Measurements from ENCODE around the gene MYO9A.

DNA sequence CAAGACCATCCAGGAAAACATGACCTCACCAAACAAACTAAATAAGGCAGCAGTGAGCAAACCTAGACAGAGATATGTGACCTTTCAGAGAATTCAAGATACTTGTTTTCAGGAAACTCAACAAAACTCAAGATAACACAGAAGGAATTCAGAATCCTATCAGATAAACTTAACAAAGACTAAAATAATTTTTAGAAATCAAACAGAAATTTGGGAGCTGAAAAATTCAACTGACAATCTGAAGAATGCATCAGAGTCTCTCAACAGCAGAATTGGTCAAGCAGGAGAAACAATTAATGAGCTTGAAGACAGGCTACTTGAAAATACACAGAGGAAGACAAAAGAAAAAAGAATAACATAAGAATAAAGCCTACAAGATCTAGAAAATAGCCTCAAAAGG lies 55.6 kb downstream of the MYO9A start:
- TF ChIP-seq, protein P1, sequence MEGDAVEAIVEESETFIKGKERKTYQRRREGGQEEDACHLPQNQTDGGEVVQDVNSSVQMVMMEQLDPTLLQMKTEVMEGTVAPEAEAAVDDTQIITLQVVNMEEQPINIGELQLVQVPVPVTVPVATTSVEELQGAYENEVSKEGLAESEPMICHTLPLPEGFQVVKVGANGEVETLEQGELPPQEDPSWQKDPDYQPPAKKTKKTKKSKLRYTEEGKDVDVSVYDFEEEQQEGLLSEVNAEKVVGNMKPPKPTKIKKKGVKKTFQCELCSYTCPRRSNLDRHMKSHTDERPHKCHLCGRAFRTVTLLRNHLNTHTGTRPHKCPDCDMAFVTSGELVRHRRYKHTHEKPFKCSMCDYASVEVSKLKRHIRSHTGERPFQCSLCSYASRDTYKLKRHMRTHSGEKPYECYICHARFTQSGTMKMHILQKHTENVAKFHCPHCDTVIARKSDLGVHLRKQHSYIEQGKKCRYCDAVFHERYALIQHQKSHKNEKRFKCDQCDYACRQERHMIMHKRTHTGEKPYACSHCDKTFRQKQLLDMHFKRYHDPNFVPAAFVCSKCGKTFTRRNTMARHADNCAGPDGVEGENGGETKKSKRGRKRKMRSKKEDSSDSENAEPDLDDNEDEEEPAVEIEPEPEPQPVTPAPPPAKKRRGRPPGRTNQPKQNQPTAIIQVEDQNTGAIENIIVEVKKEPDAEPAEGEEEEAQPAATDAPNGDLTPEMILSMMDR (IDR thresholded peaks at IDR 0.05): no peak
- TF ChIP-seq POLR2A (IDR thresholded peaks at IDR 0.05): no peak
